Caco-2 (cell line): ENCODE results near the gene HPS4. TPM values are rescaled to one million over a fixed set of nuclear protein-coding genes. Genes with fewer than 3 reads are reported as not detected.

ENCODE experiments used
- BruUV-seq: library from RNA; stranded (reverse); fragments of 400-500 nt; replicated peaks from 2 replicates; lab custom pipeline; 2021; lab: Mats Ljungman, UMichigan
- CTCF ChIA-PET: fragments of 300-600 bp; sonication (Branson Sonifier 250); formaldehyde crosslinking; loops from one replicate; lab custom pipeline; 2022; ENCODE audit warnings: antibody characterized with exemption; lab: Charles Lee
- POLR2A ChIA-PET: fragments of 300-600 bp; sonication (Branson Sonifier 250); formaldehyde crosslinking; loops from one replicate; lab custom pipeline; 2022; ENCODE audit warnings: antibody characterized with exemption; lab: Charles Lee
- DNase-seq, 2 experiments: peaks; one replicate each; pipeline versions ENCODE4 v3.0.0 to v3.0.0-alpha.2; 2020 to 2022
- H3K27me3 ChIP-seq: replicated peaks from 2 replicates; pipeline ENCODE4 v1.6.0; 2011; ENCODE audit warnings: low read length; ENCODE audit not compliant: control insufficient read depth, insufficient read depth
- H3K36me3 ChIP-seq: 2 replicates; pipeline ENCODE4 v1.5.1; 2011; ENCODE audit warnings: low read length; ENCODE audit not compliant: control insufficient read depth, insufficient read depth
- H3K4me1 ChIP-seq: fragments of 250-450 bp; sonication (Bioruptor Pico); 2 replicates; pipeline ENCODE4 v1.5.1; 2020; ENCODE audit warnings: mild to moderate bottlenecking
- H3K4me3 ChIP-seq: 2 replicates; pipeline ENCODE4 v1.5.1; 2011; ENCODE audit warnings: low read depth, mild to moderate bottlenecking, control low read depth, low read length
- H3K9me3 ChIP-seq: fragments of 250-450 bp; sonication (Bioruptor Pico); 2 replicates; pipeline ENCODE4 v1.5.1; 2020; ENCODE audit warnings: mild to moderate bottlenecking, moderate library complexity
- H3K27ac Mint-ChIP-seq: one replicate; pipeline ENCODE4 v1.8.0; 2022; ENCODE audit warnings: mixed read lengths; ENCODE audit not compliant: unreplicated experiment
- H3K27me3 Mint-ChIP-seq: one replicate; pipeline ENCODE4 v1.8.0; 2022; ENCODE audit warnings: mixed read lengths; ENCODE audit not compliant: insufficient read depth, unreplicated experiment
- H3K36me3 Mint-ChIP-seq: one replicate; pipeline ENCODE4 v1.8.0; 2022; ENCODE audit warnings: mild to moderate bottlenecking, mixed read lengths; ENCODE audit not compliant: insufficient read depth, unreplicated experiment
- H3K4me1 Mint-ChIP-seq: one replicate; pipeline ENCODE4 v1.8.0; 2022; ENCODE audit warnings: low read depth, mixed read lengths; ENCODE audit not compliant: unreplicated experiment
- H3K4me3 Mint-ChIP-seq: one replicate; pipeline ENCODE4 v1.8.0; 2022; ENCODE audit warnings: mild to moderate bottlenecking, moderate library complexity, mixed read lengths; ENCODE audit not compliant: unreplicated experiment
- H3K9me3 Mint-ChIP-seq: one replicate; pipeline ENCODE4 v1.8.0; 2022; ENCODE audit warnings: mixed read lengths; ENCODE audit not compliant: unreplicated experiment
- intact Hi-C: fragments of 100-400 bp; cut with micrococcal nuclease; formaldehyde crosslinking; loops from one replicate; pipeline ENCODE4 v1.10.0; 2022; ENCODE audit not compliant: unreplicated experiment
- total RNA-seq: library from RNA; stranded (reverse); gene quantifications from 2 replicates; pipeline ENCODE4 v1.2.3, GENCODE V29; 2022
- TF ChIP-seq, protein P1 (sequence below), 2 experiments: fragments of 200-600 bp in 1 of 2; IDR thresholded peaks; 1 replicate in 1 of 2; 2 replicates in 1 of 2; pipeline versions ENCODE4 v1.5.1 to v1.8.0; 2011 to 2022; ENCODE audit warnings: antibody characterized with exemption in 1 of 2, control low read depth in 1 of 2, inconsistent platforms in 1 of 2, low read depth in 1 of 2, low read length in 1 of 2, mild to moderate bottlenecking in 1 of 2, moderate library complexity in 1 of 2; ENCODE audit not compliant: insufficient read depth in 1 of 2, severe bottlenecking in 1 of 2, unreplicated experiment in 1 of 2

HPS4 gene
- total RNA-seq, 1 experiment from 2014 or later, result 35.1 TPM

- Histone ChIP-seq H3K27me3 (no peaks in the 10 kb centered on the region), H3K4me1 (no peaks in the 10 kb centered on the region), H3K4me3 (no peak overlapping the region), H3K9me3 (no peaks in the 10 kb centered on the region), H3K36me3 (no peaks in the 10 kb centered on the region)
- no peaks in the 10 kb centered on the region for H3K27me3 Mint-ChIP-seq
- BruUV-seq, result no TSS peak
- no peaks in the 10 kb centered on the region for H3K9me3 Mint-ChIP-seq
- TF ChIP-seq, protein P1, sequence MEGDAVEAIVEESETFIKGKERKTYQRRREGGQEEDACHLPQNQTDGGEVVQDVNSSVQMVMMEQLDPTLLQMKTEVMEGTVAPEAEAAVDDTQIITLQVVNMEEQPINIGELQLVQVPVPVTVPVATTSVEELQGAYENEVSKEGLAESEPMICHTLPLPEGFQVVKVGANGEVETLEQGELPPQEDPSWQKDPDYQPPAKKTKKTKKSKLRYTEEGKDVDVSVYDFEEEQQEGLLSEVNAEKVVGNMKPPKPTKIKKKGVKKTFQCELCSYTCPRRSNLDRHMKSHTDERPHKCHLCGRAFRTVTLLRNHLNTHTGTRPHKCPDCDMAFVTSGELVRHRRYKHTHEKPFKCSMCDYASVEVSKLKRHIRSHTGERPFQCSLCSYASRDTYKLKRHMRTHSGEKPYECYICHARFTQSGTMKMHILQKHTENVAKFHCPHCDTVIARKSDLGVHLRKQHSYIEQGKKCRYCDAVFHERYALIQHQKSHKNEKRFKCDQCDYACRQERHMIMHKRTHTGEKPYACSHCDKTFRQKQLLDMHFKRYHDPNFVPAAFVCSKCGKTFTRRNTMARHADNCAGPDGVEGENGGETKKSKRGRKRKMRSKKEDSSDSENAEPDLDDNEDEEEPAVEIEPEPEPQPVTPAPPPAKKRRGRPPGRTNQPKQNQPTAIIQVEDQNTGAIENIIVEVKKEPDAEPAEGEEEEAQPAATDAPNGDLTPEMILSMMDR (IDR thresholded peaks at IDR 0.05; ENCODE audit: insufficient read depth in 1 of 2, low read depth in 1 of 2, low read length in 1 of 2, severe bottlenecking in 1 of 2, unreplicated experiment in 1 of 2), result no peak
- H3K27ac Mint-ChIP-seq, result no peak overlapping the region
- no peak overlapping the region for H3K4me3 Mint-ChIP-seq
- intact Hi-C loops, result no loop called here
- no peaks in the 10 kb centered on the region for H3K4me1 Mint-ChIP-seq
- no peak for DNase-seq
- POLR2A ChIA-PET, result no interaction called here
- no peaks in the 10 kb centered on the region for H3K36me3 Mint-ChIP-seq
- CTCF ChIA-PET, result no interaction called here
Observed at GRCh38 chr22:26446808-26447515, 36.6 kb downstream of the HPS4 start.

- BruUV-seq, result no TSS peak
- H3K4me3 Mint-ChIP-seq, result no peak overlapping the region
- Histone ChIP-seq H3K9me3 (no peaks in the 10 kb centered on the region), H3K4me1 (no peaks in the 10 kb centered on the region), H3K36me3 (no peaks in the 10 kb centered on the region), H3K27me3 (no peaks in the 10 kb centered on the region), H3K4me3 (no peak overlapping the region)
- H3K27me3 Mint-ChIP-seq, result no peaks in the 10 kb centered on the region
- ChIA-PET CTCF (no interaction called here), POLR2A (no interaction called here)
- TF ChIP-seq, protein P1 (IDR thresholded peaks at IDR 0.05; ENCODE audit: insufficient read depth in 1 of 2, low read depth in 1 of 2, low read length in 1 of 2, severe bottlenecking in 1 of 2, unreplicated experiment in 1 of 2), result no peak
- H3K27ac Mint-ChIP-seq, result no peak overlapping the region
- H3K9me3 Mint-ChIP-seq, result no peaks in the 10 kb centered on the region
- DNase-seq, result no peak
- intact Hi-C loops, result no loop called here
- H3K36me3 Mint-ChIP-seq, result no peaks in the 10 kb centered on the region
- no peaks in the 10 kb centered on the region for H3K4me1 Mint-ChIP-seq
Observed at GRCh38 chr22:26445577-26446275, 37.9 kb downstream of the HPS4 start.

DNA sequence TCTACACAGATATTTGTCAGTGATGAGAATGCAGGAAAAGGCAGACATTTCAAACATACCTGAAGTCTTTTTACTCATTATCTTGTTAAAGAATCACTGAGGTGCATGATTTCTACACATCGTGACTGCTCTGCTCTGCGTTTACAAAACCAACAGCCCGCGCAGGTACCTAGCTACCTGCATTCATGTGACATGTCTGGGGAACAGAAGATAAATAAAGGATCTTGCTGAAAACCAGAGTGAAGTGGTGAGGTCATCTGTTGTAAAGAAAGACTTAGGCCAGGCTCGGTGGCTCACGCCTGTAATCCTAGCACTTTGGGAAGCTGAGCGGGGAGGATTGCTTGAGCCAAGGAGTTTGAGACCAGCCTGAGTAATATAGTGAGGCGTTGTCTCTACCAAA, 38.8 kb downstream of the HPS4 start:
- Histone ChIP-seq H3K36me3 (no peaks in the 10 kb centered on the region), H3K4me1 (no peaks in the 10 kb centered on the region), H3K9me3 (no peaks in the 10 kb centered on the region), H3K27me3 (no peaks in the 10 kb centered on the region), H3K4me3 (no peak overlapping the region)
- H3K9me3 Mint-ChIP-seq, result no peaks in the 10 kb centered on the region
- TF ChIP-seq, protein P1 (IDR thresholded peaks at IDR 0.05; ENCODE audit: insufficient read depth in 1 of 2, low read depth in 1 of 2, low read length in 1 of 2, severe bottlenecking in 1 of 2, unreplicated experiment in 1 of 2), result no peak
- intact Hi-C loops, result no loop called here
- no peaks in the 10 kb centered on the region for H3K4me1 Mint-ChIP-seq
- DNase-seq, result no peak
- ChIA-PET CTCF (no interaction called here), POLR2A (no interaction called here)
- no peaks in the 10 kb centered on the region for H3K36me3 Mint-ChIP-seq
- no TSS peak for BruUV-seq
- no peak overlapping the region for H3K27ac Mint-ChIP-seq
- H3K4me3 Mint-ChIP-seq, result no peak overlapping the region
- no peaks in the 10 kb centered on the region for H3K27me3 Mint-ChIP-seq
